ENCODE measurements around the gene SPATA2L.

Gene SPATA2L

DNA sequence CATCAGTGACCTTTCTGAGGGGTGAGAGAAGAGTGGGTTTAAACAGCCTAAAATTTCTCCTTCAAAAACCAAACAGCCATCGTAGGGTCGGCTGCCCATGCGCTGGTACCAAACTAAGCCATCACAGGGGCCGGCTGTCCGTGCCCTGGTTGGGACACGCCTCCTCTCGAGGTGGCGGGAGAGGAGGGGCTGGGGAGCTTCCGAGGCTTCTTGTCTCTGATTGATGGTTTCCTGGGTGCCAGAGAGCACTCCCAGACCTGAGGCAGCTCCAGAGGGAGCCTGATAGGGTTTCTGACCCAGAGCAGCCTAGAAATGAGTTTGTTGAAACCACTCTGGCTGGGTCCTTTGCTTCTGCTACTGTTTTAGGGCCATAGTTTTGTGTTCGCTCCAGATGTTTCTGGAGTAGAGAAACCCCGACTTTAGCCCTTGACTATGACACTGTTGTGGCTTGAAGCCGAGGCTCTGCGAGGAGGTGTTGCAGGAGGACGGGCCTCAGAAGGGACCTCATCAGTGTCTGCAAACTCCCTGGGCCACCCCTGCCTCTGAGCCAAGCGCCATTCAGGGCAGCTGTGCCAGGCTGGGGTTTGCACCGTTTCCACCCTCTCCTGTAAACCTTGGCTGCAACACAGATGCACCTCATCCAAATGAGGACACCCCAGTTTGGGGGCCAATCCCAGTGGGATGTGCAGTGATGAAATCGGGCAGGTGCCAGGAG, 26.1 kb upstream of the SPATA2L start:
- no peak for DNase-seq

DNA sequence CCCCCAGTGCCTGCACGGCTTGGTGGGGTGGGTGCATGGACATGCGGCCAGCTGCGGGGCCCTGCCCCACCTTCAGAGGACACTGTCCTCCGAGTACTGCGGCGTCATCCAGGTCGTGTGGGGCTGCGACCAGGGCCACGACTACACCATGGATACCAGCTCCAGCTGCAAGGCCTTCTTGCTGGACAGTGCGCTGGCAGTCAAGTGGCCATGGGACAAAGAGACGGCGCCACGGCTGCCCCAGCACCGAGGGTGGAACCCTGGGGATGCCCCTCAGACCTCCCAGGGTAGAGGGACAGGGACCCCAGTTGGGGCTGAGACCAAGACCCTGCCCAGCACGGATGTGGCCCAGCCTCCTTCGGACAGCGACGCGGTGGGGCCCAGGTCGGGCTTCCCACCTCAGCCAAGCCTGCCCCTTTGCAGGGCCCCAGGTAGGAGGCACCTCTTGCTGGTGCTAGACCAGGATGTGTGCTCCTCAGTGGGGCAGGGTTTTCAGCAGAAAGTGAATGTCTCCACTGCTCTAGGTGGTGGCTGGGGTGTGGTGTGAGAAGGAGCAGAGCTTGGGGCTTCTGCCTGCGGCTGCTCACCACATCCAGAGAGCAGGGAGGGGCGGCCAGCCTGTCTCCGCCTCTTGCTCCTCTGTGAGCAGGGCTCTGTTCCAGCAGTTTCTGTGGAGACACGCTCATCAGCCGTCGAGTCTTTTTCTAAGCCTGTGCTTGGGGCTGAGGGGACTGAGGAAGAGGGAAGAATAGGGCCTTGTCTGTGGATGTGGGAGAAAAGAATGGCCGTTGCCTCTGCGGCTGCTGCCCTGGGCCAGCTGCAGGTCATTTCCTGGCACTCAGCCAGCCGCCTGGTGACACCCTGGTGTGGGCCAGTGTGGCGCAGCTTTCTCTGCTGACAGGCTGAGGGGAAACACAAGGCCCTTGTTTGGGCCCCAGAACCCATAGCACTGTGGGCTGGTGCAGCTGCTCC, 22.1 kb upstream of the SPATA2L start:
- DNase-seq: peak in 3 of 4 experiments; percentile 37 to 61 (median 56)

DNA sequence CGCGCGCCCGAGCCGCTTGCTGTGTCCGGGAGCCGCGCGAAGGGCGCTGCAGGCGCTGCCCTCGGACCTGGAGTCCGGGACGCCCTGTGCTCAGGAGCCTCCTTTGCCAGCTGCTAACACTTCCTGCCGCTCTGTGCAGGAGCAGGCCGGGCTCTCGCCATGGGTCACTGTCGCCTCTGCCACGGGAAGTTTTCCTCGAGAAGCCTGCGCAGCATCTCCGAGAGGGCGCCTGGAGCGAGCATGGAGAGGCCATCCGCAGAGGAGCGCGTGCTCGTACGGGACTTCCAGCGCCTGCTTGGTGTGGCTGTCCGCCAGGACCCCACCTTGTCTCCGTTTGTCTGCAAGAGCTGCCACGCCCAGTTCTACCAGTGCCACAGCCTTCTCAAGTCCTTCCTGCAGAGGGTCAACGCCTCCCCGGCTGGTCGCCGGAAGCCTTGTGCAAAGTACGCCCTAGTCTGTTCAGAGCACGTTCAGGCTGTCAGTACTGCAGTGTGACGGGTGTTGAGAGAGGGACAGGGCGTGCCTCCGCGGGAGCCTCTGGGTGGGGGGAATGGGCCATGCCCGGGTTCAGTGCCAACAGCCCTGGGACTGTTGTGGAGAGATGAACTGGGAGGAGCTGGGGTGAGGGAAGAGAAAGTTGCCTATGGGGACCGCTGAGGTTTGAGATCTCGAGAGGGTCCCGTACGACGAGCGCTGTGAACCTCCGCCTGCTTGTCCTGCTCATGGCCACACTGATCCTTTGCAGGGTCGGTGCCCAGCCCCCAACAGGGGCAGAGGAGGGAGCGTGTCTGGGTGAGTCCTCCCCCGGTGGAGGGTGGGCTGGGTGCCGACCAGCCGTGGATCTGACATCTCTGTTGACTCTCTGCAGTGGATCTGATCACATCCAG, 21.1 kb upstream of the SPATA2L start:
- DNase-seq: peak in 3 of 4 experiments; percentile 29 to 75 (median 50)

DNA sequence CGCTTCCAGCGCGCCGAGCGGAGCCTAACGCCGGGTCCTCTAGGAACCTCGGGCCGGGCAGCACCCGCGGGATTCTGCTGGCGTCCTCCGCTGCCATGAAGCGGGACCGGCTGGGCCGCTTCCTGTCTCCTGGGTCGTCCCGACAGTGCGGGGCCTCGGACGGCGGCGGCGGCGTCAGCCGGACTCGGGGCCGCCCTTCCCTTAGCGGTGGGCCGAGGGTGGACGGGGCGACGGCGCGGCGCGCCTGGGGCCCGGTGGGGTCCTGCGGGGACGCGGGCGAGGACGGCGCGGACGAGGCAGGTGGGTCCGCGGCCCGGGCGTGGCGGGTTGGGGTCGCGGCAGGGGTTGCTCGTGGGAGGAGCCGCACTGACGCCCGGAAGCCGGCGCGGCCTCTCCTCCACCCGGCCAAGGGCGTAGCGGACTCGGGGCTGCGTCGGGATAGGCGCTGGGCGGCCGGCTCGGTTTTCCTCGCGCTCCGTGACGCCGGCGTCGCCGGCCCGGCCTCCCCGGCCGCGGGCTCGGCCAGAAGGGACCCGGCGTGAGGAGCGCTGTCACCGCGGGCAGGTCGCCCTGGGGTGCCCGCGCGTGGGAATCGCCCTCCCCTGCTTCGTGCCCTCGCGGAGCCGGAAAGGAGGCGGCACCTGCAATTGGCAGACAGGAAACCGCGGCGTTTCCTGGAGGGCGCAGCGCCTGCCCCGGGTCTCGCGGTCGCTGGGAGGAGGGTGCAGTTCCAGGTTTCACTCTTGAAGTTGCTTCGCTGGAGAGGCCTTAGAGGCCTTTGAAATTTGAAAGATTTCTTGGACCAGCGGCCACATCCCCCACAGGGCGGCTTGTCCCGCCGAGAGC, 20.3 kb upstream of the SPATA2L start:
- DNase-seq: peak; percentile 49 to 88 (median 70)

DNA sequence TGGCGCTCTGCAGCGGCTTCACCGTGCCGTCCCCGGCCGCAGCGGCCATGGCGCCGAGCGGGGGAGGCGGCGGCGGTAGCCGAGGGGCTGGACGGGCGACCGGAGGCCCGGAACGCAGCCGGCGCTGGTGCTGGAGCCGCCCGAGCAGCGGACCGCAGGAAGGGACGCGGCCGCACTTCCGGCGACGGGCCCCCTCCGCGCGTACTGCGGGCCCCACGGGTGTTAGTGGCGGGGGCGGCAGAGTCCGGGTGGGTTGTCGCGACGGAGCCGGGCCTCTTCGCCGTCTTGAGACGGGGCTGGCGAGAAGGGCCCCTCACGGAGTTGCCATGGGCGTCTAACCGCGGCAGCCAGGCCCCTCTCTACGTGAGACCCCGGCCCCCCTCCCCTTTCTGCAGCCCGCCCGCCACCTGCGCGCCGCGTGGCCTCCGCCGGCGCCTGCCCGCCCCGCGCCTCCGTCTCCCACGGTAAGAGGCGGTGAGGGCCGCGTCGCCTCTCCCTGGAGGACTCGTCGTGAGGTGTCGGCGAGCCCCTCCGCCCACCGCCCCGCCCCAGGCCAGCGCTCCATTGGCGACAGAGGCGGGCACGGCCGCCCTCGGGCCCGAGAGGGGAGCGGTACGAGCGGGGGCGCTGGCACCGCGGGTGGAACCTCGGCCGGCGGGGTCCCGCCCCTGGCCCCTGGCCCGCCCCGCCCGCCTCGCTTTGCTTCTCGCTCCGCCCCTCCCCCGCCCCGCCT, 19.5 kb upstream of the SPATA2L start, which contains the start of the genes VPS9D1 and ZNF276:
Gene VPS9D1, minus strand, starts transcription at position 86 of the 733 bp plus-strand sequence. Its CDS starts 37 bp downstream, at position 49.
Gene ZNF276, plus strand, starts transcription at position 725 of the 733 bp plus-strand sequence. CDS start 104 bp downstream, outside the sequence.
- peak; percentile 71 to 80 (median 76) for DNase-seq

DNA sequence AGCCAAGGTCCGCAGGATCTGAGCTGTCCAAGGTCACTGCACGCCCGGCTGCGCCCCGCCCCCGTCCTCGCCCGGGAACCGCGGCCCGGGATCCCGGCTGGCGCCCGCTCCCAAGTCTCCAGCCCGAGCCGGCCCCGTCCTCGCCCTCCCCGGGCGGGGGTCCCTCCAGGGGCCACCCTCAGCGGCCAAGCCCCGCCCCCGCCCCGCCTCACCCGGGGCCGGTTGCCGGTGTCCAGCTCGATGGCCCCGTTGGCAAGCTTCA, 19.0 kb upstream of the SPATA2L start:
- DNase-seq: no peak

DNA sequence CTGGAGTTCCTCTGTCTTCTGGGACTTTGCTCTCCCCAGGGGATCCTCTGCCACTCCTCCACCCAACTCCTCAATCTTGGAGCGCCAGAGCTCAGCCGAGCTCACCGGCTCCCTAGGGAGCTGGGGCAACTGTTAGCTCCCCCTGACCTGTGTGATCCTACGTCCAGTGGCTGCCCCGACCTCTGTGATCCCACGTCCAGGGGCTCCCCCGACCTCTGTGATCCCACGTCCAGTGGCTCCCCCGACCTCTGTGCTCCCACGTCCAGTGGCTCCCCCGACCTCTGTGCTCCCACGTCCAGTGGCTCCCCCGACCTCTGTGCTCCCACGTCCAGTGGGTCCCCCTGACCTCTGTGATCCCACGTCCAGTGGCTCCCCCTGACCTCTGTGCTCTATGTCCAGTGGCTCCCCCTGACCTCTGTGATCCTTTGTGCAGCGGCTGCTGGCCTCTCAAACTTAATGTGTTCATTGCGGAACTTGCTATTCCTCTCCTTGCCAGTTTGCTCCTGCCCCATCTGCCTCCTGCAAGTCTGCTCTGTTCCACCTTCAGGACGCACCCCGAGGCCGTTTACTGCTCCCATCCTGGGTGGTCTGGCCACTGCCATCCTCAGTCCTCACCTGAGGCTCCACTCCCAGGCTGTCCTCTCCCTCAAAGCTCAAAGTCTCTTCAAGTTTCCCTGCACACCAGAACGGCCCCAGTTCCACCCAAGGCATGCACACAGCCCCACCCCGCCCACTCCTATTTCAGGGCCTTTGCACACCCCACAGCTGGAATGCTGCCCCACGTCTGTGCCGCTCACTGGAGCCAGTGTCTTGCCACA, 16.4 kb upstream of the SPATA2L start:
- no peak for DNase-seq

DNA sequence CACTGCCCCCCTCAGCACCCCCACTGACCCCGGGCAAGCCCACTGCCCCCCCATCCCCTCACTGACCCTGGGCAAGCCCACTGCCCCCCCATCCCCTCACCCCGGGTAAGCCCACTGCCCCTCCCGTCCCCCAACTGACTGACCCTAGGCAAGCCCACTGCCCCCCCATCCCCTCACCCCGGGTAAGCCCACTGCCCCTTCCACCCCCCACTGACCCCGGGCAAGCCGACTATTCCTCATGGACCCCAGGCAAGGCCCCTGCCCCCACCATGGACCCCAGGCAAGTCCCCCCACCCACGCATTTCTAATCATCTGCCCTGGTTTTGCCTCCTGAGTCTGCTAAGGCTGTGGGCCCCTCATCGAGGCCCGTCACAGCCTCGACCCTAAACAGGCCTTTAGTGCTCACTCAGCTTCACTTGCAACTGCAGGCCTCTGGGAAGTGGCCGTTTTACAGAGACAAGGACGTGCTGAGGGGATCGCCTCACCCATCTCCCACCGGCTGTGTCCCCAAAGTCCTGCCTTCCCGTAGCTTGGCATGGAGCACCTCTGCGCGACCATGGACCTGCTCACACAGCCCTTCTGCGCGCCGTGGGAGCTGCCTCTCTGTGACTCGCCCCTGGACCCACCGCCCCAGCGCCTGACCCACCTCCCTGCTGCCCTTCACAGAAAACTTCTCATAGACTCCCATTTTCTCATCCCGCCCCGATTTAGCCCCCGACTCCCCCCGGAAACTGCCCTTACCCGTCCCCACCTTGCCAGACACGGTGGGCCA, 15.6 kb upstream of the SPATA2L start:
- no peak for DNase-seq

DNA sequence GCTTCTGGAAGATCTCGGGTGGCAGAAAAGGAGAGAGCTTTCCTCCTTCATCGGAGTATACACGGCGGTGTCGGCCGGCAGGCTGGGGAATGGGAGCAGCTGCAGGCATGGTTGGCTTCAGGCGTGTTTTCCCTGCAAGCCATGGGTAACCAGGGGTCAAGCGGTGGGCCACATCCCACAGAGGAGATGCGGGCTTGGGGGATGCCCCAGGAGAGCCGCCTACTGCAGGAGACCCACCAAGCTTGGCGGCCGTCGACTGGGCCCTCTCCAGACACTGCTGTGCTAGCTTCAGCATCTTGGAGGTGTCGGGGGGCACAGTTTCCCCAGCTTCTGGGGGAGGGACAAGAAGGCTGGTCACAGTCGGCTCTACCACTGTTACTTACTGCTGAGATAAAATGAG, 15.0 kb upstream of the SPATA2L start:
- DNase-seq: no peak

DNA sequence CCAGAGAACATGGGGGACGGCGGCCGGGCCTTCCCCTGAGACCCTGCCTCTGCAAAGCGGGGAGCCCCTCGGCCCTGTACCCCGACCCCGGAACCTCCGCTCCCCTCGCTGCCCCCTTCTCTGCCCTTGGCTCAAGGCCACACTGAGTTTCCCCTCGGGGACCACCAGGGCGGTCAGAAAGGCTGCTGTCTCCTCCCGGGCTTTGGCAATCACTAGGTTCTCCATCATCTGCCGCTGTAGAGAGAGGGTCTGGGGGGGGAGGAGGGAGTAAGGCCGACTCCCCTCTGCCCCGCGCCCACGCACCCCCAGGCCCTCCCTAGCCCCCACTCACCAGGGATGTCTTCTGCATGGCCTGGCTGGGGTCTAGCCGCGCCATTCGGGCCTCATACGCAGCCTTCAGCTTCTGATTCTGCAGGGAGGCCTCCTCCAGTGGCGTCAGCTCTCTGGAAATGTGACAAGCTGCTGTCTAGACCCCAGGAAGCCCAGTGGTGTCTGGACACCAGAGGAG, 10.8 kb upstream of the SPATA2L start:
- DNase-seq: no peak

DNA sequence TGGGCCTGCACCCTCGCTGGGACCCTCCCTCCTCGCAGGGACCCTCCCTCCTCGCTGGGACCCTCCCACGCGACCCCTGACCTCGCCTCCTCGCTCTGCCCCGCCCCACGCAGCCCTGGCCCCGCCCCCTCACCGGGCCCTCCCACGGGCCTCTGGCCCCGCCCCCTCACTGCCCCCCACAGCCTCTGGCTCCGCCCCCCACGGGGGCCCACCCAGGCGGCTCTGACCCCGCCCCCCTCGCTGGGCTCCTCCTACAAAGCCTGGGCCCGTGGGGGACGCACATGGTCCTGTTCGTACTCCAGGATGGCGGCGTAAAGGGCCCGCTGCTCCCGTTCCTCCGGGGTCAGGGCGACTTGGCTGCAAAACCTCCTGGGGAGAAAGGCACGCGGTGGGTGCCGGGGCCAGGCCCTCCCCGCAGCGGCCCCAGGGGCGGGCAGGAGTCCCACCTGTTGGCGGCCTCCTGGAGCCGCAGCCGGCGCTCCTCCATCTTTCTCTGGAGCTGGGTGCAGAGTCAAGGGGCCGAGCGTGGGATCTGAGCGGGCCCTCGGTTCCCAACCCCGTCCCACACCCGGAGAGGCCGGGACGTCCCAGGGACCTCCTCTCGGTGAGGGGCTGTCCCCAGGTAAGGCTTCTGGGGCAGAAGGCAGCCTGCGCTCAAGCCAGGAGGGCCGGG, 10.2 kb upstream of the SPATA2L start:
- peak; percentile 40 to 68 (median 58) for DNase-seq

DNA sequence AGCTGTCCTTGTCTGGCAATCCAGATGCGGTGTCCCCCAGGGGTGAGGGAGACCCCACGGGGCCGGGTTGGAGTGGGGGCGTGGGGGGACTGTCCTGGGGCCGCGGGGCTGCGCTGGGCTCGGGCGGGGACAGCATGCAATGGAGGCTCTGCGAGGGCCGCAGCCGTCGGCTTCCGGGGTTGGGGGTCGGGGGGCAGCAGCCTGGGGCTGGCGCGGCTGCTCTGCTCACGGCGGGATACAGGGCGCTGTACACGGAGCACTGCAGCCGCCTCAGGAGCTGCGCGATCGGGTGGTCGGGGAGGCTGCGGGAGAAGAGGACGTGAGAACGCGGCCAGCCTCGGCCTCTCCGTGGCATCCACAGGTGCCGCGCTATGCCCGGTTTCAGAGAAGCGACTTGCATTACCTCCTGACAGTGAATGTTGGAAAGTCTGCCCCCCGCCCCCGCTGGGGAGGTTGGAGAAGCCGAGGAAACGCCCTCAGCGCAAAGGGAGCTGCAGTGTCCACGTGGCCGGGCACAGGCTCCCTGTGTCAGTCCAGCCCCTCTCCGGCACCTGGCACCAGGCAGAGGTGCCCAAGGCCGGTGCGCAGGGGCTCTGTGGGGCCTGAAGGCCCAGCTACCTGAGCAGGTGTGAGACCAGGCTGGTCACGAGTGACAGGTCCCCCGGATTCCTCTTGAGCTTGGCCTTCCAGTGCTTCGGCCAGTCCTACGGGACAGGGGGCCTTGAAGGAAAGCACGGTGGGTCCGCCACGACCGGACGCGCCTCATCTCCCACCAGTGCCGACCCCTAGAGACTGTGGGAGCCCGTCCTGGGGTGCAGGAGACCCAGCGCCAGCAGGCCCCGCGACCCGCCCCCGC, 9.4 kb upstream of the SPATA2L start:
- no peak for DNase-seq

DNA sequence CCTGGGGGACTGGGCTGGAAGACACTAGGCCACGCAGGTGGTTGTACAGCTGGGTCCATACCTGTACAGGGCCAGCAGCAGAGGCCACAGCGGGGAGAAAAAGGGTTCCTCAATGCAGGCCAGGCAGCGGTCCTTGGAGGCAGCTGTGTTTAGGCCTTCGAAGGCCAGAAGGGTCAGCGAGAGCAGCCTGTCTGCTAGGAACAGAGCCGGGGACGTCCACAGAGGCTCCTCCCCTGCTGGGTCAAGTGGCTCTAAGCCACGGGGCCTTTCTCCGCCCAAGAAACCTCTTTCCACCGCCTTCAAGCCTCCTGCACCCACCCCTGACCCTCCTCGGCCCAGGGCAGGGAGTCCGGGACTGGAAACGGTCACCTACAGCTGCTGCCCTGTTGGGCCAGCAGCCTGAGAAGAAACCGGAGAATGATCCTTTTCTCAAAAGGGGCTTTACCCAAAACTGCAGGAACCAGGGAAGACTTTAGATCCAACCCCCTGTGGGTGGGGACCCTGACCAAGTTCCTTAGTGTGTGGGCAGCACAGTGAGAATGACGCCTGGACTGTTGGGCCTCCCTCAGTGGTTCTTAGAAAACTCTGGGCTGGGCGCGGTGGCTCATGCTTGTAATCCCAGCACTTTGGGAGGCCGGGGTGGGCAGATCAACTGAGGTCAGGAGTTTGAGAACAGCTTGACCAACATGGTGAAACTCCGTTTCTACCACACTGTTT, 8.4 kb upstream of the SPATA2L start:
- no peak for DNase-seq

DNA sequence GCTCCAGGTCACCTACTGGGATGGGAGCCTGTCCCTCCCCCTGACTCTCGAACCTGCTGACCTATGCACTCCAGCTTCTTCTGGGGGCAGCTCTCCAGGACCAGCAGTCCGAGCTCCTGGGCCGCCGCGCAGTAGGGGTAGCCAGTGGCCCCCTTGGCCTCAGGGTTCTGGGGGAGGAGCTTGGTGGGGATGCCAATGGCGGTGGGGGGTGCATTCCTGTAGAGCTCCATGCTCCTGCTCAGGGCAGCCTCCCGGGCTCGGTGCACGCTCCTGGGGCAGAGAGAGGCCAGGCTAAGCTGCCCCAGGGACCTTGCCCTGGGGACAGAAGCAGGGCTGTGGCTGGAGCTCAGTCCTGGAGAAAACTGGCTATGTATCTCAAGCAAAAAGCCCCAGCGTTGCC, 7.7 kb upstream of the SPATA2L start:
- DNase-seq: no peak

DNA sequence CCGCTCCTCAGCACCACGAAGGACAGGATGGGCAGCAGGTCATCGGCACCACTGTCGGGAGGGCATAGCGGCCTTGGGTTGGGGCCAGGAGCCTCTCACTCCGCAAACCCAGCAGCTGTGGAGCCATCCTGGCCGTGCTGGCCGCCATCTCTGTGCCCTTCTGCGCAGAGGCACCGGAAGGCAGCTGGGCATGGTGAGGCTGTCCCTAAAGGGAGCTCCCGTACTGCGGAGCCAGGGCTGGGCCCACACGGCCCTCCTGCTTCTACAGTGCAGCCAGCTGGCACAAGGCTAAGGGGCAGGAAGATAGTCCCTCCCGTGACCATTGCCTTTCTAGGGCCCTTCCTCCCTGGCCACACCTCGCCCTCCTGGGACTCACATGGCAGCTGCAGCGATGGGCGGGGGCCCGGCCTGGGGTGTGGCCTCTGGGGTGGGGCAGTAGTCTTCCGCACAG, 7.0 kb upstream of the SPATA2L start:
- DNase-seq: no peak

DNA sequence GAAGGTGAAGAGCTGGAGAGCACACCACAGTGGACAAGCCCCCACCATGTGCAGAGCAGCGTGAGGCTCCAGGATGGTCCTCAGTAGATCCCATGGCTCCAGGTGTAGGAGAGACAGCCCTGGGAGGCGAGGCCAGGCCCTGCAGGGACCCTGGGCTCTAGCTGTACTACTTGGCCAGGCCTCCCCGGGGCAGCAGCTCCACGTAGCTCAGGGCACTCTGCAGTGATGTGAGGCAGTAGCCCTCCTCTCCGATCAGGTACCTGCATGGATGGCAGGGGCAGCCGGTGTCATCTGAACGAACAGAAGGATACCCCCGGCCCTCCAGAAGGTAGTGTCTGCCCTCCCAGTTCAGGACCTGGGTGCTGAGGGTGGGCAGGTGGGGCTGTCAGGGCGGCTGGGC, 6.2 kb upstream of the SPATA2L start:
- no peak for DNase-seq
